ENCODE measurements around the gene GALNT17.

Gene GALNT17

DNA sequence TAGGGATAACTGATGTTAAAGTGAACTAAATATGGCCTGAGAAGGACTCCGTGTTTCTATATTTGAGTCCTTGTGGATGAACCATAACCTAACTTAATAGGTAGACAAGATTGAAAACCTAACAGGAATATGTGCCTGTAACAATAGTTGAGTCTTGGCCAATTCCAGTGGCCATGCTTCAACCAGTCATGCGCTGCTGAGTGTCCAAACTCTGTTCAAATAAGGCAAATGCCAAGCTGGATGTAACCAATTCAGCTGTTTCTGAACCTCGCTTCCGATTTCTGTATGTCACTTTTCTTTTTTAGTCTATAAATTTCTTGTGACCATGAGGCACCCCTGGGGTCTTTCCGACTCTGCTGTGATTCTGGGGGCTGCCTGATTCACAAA is 608.2 kb downstream of the GALNT17 start:
- Histone ChIP-seq H3K27me3 (ENCODE audit: insufficient read depth, low read length) (no peaks in the 10 kb centered on the region), H3K9me3 (ENCODE audit: insufficient read depth, low read depth, low read length) (no peaks in the 10 kb centered on the region), H3K36me3 (ENCODE audit: insufficient read depth, low read depth, low read length) (no peaks in the 10 kb centered on the region), H3K4me1 (ENCODE audit: insufficient read depth, low read length) (peaks cover 18% of the 10 kb centered on the region; the same call in 1 of the 2 replicates), H3K4me3 (ENCODE audit: low read length) (no peak overlapping the region), H3K27ac (ENCODE audit: low read length) (no peak overlapping the region), H3K9ac (ENCODE audit: low read depth, low read length) (no peak overlapping the region; the same call in 1 of the 2 replicates)

DNA sequence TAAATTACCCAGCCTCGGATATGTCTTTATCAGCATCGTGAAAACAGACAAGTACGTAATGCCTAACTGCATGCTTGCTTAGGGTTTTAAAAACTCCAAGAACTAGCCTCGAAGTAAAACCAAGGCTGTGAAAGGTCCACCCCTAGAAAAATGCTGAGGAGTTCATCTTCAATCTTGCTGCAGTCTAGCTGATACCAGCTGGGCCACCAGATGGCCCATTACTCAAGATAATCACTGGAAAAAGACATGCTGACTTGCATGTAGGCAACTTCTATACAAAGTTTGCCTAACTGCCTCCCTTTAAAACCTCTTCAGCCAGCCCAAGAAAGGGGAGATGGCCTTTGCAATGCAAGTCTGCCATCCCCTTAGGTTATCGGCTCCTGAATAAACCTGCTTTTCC is 614.1 kb downstream of the GALNT17 start:
- Histone ChIP-seq H3K36me3 (ENCODE audit: insufficient read depth, low read depth, low read length) (no peaks in the 10 kb centered on the region), H3K27ac (ENCODE audit: low read length) (no peak overlapping the region), H3K9me3 (ENCODE audit: insufficient read depth, low read depth, low read length) (no peaks in the 10 kb centered on the region; the same call in 1 of the 2 replicates), H3K4me1 (ENCODE audit: insufficient read depth, low read length) (no peaks in the 10 kb centered on the region), H3K9ac (ENCODE audit: low read depth, low read length) (no peak overlapping the region), H3K27me3 (ENCODE audit: insufficient read depth, low read length) (peaks cover under 1% of the 10 kb centered on the region; the same call in 1 of the 2 replicates), H3K4me3 (ENCODE audit: low read length) (no peak overlapping the region)

DNA sequence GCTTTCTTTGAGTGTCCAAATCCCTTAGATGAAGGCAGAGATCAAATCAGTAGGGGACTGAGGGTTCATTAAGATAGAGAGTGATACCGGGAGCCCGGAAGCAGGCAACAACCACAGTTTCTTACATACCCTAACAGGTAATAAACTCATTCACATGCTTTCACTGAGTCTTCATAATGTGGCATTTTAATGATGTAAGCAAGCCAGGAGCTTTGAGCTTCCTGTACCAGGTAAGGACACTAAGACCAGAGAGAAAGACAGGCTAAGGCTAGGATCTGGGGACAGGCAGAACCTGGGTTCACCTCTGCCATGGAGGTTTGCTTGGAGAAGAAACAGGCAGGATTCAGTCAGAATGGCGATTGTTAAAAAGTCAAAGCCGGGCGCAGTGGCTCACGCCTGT is 618.3 kb downstream of the GALNT17 start:
- no peaks in the 10 kb centered on the region; the same call in 1 of the 2 replicates for H3K9me3 ChIP-seq (ENCODE audit: insufficient read depth, low read depth, low read length)
- H3K27me3 ChIP-seq (ENCODE audit: insufficient read depth, low read length), result peaks cover 22% of the 10 kb centered on the region
- H3K4me3 ChIP-seq (ENCODE audit: low read length), result no peak overlapping the region
- no peaks in the 10 kb centered on the region for H3K36me3 ChIP-seq (ENCODE audit: insufficient read depth, low read depth, low read length)
- no peak overlapping the region for H3K9ac ChIP-seq (ENCODE audit: low read depth, low read length)
- no peaks in the 10 kb centered on the region for H3K4me1 ChIP-seq (ENCODE audit: insufficient read depth, low read length)
- H3K27ac ChIP-seq (ENCODE audit: low read length), result no peak overlapping the region

DNA sequence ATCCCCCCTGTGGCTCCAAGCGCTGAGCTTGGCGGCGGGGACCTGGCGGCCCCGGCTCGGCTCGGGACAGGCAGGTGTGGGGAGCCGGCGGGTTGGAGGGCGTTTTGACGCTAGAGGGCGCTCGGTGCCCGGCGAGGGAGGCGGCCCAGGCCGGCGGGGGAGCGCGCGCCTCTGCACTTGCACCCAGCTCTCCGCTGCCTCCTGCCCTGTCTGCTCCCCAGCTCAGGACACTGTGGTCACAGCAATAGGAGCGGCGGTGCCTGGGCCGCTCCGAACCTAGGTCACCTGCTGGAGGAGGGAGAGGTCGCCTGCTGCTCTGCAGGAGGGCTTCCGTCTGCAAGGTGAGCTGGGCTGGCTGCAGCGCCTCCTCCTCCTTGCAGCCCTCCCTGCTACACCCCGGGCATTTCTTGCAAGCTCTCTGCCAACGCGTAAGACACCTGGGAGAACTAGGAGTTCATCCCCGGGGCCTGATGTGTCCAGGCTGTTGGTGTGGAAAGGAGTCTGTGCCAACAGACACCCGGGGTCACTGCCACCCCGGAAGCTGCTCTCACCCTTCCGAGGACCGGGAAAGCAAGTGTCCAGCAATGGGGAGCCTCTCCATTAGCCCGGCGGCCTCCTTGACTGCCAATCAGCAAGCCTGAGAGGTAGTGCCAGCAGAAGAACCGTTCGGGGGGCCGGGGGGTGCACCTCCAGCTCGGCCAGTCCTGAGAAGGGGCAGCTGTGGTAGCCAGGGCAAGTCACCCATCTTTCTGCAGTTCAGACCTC is 620.4 kb downstream of the GALNT17 start:
- H3K4me1 ChIP-seq (ENCODE audit: insufficient read depth, low read length), result no peaks in the 10 kb centered on the region
- H3K36me3 ChIP-seq (ENCODE audit: insufficient read depth, low read depth, low read length), result no peaks in the 10 kb centered on the region
- peaks cover 22% of the 10 kb centered on the region for H3K27me3 ChIP-seq (ENCODE audit: insufficient read depth, low read length)
- H3K9ac ChIP-seq (ENCODE audit: low read depth, low read length), result no peak overlapping the region
- H3K4me3 ChIP-seq (ENCODE audit: low read length), result peak overlapping the region; percentile 76
- no peaks in the 10 kb centered on the region; the same call in 1 of the 2 replicates for H3K9me3 ChIP-seq (ENCODE audit: insufficient read depth, low read depth, low read length)
- H3K27ac ChIP-seq (ENCODE audit: low read length), result no peak overlapping the region

DNA sequence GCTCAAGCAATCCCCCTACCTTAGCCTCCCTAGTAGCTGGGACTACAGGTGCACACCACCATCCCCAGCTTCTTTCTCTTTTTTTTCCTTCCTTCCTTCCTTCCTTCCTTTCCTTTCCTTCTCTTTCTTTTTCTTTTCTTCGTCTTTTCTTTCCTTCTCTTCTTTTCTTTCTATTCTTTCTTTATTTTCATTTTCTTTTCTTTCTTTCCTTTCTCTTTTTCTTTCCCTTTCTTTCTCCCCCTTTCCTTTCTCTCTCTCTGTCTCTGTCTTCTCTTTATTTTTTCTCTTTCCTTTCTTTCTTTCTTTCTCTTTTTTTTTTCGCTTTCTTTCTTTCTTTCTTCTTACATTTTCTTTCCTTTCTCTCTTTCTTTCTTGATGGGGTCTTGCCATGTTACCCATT is 621.3 kb downstream of the GALNT17 start:
- peaks cover 22% of the 10 kb centered on the region for H3K27me3 ChIP-seq (ENCODE audit: insufficient read depth, low read length)
- no peaks in the 10 kb centered on the region for H3K4me1 ChIP-seq (ENCODE audit: insufficient read depth, low read length)
- no peaks in the 10 kb centered on the region; the same call in 1 of the 2 replicates for H3K9me3 ChIP-seq (ENCODE audit: insufficient read depth, low read depth, low read length)
- H3K4me3 ChIP-seq (ENCODE audit: low read length), result no peak overlapping the region
- no peaks in the 10 kb centered on the region for H3K36me3 ChIP-seq (ENCODE audit: insufficient read depth, low read depth, low read length)
- no peak overlapping the region for H3K27ac ChIP-seq (ENCODE audit: low read length)
- no peak overlapping the region for H3K9ac ChIP-seq (ENCODE audit: low read depth, low read length)

DNA sequence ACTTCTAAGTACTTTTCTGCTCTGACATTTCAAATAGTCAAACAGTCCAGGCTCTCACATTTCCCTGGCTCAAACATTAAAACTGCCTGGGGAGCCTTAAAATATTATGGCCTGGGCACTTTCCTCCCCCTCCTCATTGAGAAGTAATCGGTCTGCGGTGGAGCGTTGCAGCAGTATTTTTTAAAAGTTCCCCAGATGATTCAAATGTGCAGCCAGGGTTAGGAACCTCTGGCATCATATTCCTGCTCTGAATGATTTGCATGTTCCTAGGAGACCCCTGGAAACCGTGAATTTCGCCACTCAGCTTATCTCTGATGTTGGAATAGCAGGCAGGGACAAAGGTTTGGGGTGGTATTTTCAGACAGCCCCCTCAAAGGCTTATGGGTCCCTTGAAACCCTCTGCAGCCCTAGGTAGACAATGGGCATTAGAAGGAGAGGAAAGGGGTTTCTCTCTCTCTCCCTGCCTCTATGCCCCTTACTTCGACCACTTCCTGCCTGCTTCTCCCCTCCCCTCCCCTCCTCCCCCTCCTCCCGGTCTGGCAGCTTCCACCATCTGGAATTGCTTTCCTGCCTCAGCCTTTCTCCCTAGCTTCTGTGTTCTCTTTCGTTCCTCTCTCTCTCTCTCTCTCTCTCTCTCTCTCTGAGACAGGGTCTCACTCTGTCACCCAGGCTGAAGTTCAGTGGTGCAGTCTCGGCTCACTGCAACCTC is 622.2 kb downstream of the GALNT17 start:
- no peaks in the 10 kb centered on the region; the same call in 1 of the 2 replicates for H3K9me3 ChIP-seq (ENCODE audit: insufficient read depth, low read depth, low read length)
- peaks cover 22% of the 10 kb centered on the region for H3K27me3 ChIP-seq (ENCODE audit: insufficient read depth, low read length)
- no peak overlapping the region for H3K9ac ChIP-seq (ENCODE audit: low read depth, low read length)
- H3K4me3 ChIP-seq (ENCODE audit: low read length), result no peak overlapping the region
- no peak overlapping the region for H3K27ac ChIP-seq (ENCODE audit: low read length)
- H3K36me3 ChIP-seq (ENCODE audit: insufficient read depth, low read depth, low read length), result no peaks in the 10 kb centered on the region
- H3K4me1 ChIP-seq (ENCODE audit: insufficient read depth, low read length), result no peaks in the 10 kb centered on the region

DNA sequence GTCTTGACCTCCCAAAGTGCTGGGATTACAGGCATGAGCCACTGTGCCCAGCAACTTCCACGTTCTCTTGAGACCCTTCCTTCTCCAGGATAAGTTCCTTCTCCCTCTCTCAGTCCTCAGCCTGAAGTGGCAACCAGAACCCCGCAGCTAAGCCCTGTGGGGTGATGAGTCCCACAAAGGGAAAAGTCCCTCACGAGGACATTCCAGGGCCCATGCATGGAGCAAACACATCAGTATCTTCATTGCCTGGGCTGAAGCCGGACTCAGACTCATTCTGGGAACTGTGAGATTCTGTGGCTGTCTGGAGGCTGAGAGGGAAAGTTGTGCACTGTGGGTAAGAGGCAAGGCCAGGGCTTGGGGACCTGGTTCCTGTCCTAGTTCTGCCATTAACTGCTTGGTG is 622.9 kb downstream of the GALNT17 start:
- Histone ChIP-seq H3K27ac (ENCODE audit: low read length) (no peak overlapping the region), H3K36me3 (ENCODE audit: insufficient read depth, low read depth, low read length) (no peaks in the 10 kb centered on the region), H3K4me1 (ENCODE audit: insufficient read depth, low read length) (no peaks in the 10 kb centered on the region), H3K9me3 (ENCODE audit: insufficient read depth, low read depth, low read length) (no peaks in the 10 kb centered on the region), H3K4me3 (ENCODE audit: low read length) (no peak overlapping the region), H3K9ac (ENCODE audit: low read depth, low read length) (no peak overlapping the region), H3K27me3 (ENCODE audit: insufficient read depth, low read length) (peaks cover 22% of the 10 kb centered on the region)

DNA sequence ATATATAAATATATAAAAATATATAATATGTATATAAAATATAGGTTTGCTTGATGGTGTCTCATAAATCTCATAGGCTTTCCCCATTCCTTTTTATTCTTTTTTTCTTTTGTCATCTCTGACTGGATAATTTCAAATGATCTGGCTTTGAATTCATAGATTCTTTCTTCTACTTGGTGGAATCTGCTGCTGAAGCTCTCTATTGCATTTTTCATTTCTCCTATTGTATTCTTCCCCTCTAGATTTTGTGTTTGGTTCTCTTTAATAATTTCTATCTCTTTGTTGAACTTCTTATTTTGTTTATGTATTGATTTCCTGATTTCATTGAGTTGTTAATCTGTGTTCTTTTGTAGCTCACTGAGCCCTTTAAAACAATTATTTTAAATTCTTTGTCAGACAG is 629.4 kb downstream of the GALNT17 start:
- H3K4me3 ChIP-seq (ENCODE audit: low read length), result no peak overlapping the region
- H3K36me3 ChIP-seq (ENCODE audit: insufficient read depth, low read depth, low read length), result no peaks in the 10 kb centered on the region
- no peak overlapping the region for H3K9ac ChIP-seq (ENCODE audit: low read depth, low read length)
- peaks cover 6% of the 10 kb centered on the region; the same call in 1 of the 2 replicates for H3K9me3 ChIP-seq (ENCODE audit: insufficient read depth, low read depth, low read length)
- no peak overlapping the region for H3K27ac ChIP-seq (ENCODE audit: low read length)
- no peaks in the 10 kb centered on the region for H3K27me3 ChIP-seq (ENCODE audit: insufficient read depth, low read length)
- H3K4me1 ChIP-seq (ENCODE audit: insufficient read depth, low read length), result no peaks in the 10 kb centered on the region
